Occipital lobe (tissue), 2 donors: Measurements from ENCODE around the gene GPR183. TPM values are rescaled to one million over a fixed set of nuclear protein-coding genes. Genes with fewer than 3 reads are reported as not detected.

ENCODE experiments used
- DNase-seq: peaks from one replicate; lab custom pipeline; 2025; lab: John Stamatoyannopoulos, UW
- total RNA-seq: library from RNA; depleted of rRNA; stranded (reverse); fragments of >200 nt; gene quantifications from one replicate; pipeline ENCODE4 v1.2.3, GENCODE V29; 2014

The GPR183 gene
- total RNA-seq, 1 donor from 2014 or later: 3.1 TPM

GRCh38 chr13:99339736-99340397 lies 32.7 kb upstream of the GPR183 start:
- DNase-seq: no peak

- DNase-seq: no peak
These were observed 32.1 kb upstream of the GPR183 start for GRCh38 chr13:99339230-99339721.

GRCh38 chr13:99335603-99336002 lies 28.4 kb upstream of the GPR183 start:
- no peak for DNase-seq

- no peak for DNase-seq
These were observed 27.9 kb upstream of the GPR183 start for GRCh38 chr13:99335087-99335486.

GRCh38 chr13:99334221-99334620 lies 27.0 kb upstream of the GPR183 start:
- DNase-seq: no peak

GRCh38 chr13:99332456-99332855 lies 25.3 kb upstream of the GPR183 start:
- no peak for DNase-seq

GRCh38 chr13:99331881-99332293 lies 24.7 kb upstream of the GPR183 start:
- no peak for DNase-seq

- DNase-seq: no peak
These were observed 23.7 kb upstream of the GPR183 start for GRCh38 chr13:99330942-99331341.

- DNase-seq: no peak
These were observed 22.3 kb upstream of the GPR183 start for GRCh38 chr13:99329477-99329876.

- DNase-seq: no peak
These were observed 20.6 kb upstream of the GPR183 start for GRCh38 chr13:99327761-99328160.

GRCh38 chr13:99327126-99327525 lies 19.9 kb upstream of the GPR183 start:
- DNase-seq: no peak

- no peak for DNase-seq
These were observed 18.8 kb upstream of the GPR183 start for GRCh38 chr13:99326012-99326411.

GRCh38 chr13:99323488-99323887 lies 16.3 kb upstream of the GPR183 start:
- DNase-seq: no peak

- DNase-seq: no peak
These were observed 15.3 kb upstream of the GPR183 start for GRCh38 chr13:99322297-99323103.

GRCh38 chr13:99321709-99322108 lies 14.5 kb upstream of the GPR183 start:
- DNase-seq: no peak

- DNase-seq: no peak
These were observed 13.7 kb upstream of the GPR183 start for GRCh38 chr13:99320693-99321481.

GRCh38 chr13:99316657-99317256 lies 9.6 kb upstream of the GPR183 start:
- DNase-seq: no peak

GRCh38 chr13:99316224-99316623 lies 9.0 kb upstream of the GPR183 start:
- no peak for DNase-seq

GRCh38 chr13:99315186-99315585 lies 8.0 kb upstream of the GPR183 start:
- no peak for DNase-seq

GRCh38 chr13:99314640-99315176 lies 7.5 kb upstream of the GPR183 start:
- no peak for DNase-seq

GRCh38 chr13:99313941-99314340 lies 6.7 kb upstream of the GPR183 start:
- DNase-seq: no peak
